Activated effector memory CD4-positive, alpha-beta T cell treated with Interleukin-2 at 50 U/mL for 16 hours (primary cell): ENCODE results near the gene HOXA6.

ENCODE experiments used
- DNase-seq: peaks from one replicate; pipeline ENCODE4 v3.0.0-alpha.2; 2020

HOXA6 gene

DNA sequence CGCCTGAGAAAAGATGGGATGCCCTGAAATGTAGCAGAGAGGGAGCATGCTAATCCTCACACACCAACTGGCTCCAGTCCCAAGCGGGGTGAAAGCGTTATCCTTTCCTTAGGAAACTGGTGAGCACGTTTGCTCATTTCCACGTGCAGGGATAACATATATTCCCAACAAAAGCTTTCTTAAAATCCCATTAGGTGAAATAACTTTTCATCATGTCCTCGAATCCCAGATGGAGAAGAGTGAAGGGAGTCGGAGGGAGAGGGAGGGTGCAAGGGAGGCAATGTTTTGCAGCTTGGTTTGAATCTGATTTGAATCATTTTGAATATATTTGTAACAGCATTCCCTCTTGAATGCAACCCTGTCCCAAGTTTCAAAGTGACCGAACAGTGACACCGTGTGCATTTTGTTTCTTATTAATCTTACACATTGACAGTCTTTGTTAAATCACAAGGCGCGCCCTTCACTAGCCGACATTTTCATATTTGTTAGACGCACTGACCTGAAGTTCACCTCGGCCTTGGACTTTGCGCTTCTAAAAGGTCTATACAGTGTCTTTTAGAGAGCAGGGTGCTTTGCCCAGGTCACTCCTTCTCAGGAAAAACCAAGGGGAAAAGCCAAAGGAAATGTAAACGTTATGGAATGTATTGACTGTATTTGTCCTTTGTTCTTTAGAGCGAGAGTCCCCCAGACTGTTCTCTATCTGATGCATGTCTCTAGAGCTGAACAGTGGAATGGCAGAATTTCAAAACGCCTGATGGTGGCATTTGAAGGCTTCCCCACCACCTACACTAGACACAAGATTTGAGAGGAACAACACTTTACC, 14.0 kb downstream of the HOXA6 start:
- no peak for DNase-seq

GRCh38 chr7:27132978-27133377, 14.6 kb downstream of the HOXA6 start:
- DNase-seq = no peak

- no peak for DNase-seq
Observed at GRCh38 chr7:27132214-27132613, 15.4 kb downstream of the HOXA6 start.

GRCh38 chr7:27131390-27131819, 16.2 kb downstream of the HOXA6 start:
- no peak for DNase-seq

DNA sequence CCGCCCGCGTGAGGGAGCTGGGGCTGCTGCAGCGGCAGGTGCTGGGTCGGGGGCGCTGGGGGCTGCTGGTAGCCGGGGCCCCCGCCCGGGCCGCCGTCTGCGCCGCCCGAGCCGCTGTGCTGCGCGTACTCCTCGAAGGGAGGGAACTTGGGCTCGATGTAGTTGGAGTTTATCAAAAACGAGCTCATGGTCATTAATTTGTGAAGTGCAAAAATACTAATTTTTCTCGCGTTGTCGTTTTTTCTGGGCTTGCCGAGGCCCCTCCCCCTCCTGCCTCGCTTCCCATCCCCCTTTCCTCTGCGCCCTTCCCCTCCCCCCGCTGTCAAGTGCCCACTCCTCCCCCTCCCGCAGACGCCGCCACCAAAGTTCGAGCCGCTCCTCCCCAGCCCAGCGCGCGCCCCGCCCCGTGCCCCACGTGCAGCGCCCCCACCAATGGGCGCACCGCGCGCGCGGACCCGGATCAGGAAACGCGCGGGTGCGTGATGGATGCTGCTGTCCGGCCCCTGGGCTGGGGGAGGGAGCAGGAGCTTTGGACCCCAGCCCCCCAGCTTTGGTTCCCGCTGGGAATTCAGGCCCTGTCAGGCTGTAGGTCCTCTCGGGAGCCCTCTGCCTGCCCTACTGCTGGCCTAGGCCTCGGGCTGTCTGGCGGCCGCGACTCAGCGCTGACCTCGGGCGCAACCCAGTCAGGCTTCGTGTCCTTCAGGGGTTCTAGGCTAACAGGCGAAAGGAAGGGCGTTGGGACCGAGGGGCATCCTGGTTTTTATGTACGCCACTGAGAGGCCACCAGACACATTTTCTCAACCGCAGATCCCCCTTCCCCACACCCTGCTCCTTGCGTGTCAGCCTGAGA, 16.8 kb downstream of the HOXA6 start, which contains the start of gene HOXA4:
HOXA4 (minus strand) TSS at position 218 of the 850 bp plus-strand sequence; CDS start at position 194, 24 bp downstream.
- DNase-seq = peak; percentile 66

- no peak for DNase-seq
Observed at GRCh38 chr7:27129729-27130539, 17.6 kb downstream of the HOXA6 start.

- DNase-seq = no peak
Observed at GRCh38 chr7:27128776-27129728, 18.5 kb downstream of the HOXA6 start.

DNA sequence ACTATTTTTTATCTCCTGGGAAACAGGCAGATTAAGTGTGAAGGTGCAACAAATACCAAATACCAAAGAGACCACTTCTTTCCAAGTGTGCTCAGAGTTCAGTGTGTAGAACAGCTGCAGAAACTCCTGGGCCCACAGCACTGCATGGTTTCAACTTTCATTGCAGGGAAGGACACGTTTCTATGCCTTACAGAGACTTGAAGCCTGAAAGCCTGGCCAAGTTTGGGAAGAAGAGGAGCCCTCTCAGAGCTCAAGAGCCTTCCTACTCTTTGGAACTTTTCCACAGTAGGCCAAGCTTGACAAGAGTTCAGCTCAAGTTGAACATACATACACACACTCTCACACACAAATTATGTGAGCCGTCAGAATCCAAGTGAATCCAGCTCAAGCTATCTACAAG, 19.5 kb downstream of the HOXA6 start:
- no peak for DNase-seq

GRCh38 chr7:27126596-27127327, 20.8 kb downstream of the HOXA6 start:
- DNase-seq = no peak

DNA sequence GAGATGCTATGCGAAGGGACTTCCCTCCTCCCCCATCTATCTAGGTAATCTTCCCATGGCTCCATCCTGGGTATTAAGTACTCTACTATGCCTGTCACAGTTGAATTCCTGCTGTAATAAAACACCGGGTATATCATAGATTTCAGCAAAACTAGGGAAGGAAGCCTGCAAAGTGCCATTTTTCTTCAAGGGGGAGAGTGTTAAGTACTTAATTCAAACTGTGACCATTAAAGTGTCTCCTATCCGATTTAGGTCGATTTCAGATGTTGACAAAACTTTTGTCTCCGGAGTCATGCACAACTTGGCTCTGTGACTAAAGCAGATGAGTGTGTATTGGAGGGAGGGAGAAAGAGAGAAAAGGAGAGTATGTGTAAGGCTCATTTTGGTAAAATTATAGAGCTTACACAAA, 21.6 kb downstream of the HOXA6 start:
- DNase-seq = no peak

DNA sequence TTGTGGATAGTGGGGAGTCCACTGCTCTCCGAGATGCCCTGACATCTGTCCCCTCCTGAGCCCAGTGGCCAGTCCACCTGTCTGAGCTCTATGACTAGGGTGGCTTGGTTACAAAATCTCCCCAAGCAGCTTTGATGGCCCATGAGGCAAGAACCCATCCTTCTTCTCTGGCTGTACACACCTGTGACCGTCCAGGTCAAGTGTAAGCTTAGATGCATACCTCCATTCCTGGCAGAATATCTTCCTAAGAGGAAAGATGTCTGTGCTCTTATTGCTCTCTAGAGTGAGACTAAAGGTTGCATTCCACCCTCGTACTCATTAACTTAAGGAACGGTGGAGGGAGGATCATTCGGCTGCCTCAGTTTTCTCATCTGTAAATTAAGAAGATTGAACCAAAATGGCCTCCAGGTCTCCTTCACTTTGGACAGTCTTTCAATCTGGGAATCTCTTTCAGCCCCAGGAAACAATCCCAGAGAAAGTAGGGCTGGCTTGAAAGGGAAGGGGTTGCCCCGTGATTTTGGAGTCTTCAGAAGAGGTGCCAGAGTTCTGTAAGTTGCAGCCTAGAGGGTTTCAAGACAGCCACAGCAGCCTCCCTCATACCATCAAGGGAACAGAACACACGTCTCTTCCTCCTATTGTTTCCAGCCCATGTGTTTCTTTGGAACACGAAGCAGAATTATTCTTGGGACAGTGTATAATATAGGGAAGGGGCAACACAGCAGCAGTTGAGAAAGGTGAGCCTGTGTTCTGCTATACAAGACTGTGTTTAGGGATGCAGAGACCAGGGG, 22.5 kb downstream of the HOXA6 start:
- DNase-seq = no peak

- no peak for DNase-seq
Observed at GRCh38 chr7:27124096-27124901, 23.3 kb downstream of the HOXA6 start.

DNA sequence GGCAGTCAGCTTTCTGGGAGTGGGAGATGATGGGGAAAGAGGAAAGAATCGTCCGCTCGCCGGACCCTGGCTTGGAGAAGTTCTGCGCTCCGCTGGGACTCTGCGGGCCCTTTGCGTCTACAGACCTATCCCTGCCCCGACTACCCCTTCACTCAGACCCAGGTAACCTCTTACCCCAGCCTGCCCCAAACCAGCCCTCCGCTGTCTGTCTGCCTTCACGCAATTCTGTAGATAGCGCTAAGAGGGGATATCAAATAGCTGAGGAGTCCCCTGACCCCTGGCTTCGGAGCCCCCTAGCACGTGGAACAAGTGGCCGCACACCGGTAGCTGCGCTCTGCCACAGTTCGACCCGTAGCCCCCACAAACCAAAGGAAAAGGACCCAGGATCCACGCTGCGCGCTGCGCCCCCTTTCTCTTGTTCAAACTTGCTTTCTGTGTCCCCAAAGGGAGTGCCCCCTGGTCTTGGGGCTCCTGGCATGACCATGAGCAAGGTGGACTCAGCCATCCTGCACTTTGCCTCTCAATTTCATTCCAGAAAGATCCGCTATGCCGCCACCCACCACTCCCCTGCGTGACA, 24.0 kb downstream of the HOXA6 start:
- DNase-seq = no peak

DNA sequence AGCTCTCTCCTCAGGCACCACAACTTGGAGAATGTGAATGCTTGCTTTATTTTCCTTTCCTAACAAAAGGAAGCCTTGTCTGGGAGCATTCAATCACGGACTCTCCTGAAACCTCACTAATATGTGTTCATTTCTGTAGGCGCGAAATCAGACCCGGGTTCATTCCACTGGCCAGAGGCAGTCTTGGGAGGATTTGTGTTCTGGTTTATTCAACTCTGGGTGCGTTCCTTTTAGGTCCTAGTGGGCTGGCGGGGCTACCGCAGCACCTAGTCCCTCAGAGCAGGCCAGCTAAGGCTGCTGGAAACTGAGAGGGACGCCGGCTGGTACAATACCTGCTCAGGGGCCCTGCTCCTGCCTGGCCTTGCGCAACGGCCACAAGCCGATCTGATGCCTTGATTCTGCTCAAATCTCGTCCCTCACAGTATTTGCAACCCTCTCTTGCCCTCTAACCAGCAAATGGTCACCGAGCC, 24.5 kb downstream of the HOXA6 start:
- no peak for DNase-seq

GRCh38 chr7:27122077-27122910, 25.3 kb downstream of the HOXA6 start:
- DNase-seq = no peak

DNA sequence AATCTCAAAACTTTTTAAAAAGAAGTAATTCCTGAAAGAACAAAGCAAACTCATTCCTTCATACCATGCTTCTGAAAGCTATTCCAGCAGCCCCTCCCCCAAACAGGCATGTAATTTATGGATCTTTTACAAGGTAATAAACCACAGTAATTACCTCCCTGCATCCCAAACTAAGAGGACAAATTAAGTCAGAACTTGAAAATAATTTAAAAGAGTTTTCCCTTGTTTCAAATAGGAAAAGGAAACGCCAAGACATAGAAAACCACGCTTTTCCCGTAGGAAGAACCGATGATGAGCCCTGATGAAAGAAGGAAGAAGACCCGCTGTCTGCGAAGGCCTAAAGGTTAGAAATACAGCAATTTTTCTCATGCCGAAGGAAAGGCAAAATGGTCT, 25.9 kb downstream of the HOXA6 start:
- DNase-seq = no peak

GRCh38 chr7:27119412-27119911, 28.1 kb downstream of the HOXA6 start:
- DNase-seq = no peak

GRCh38 chr7:27118580-27118979, 29.0 kb downstream of the HOXA6 start:
- DNase-seq = no peak
